Neural crest cell (in vitro differentiated cells): ENCODE measurements around the gene DYRK1A. TPM values are rescaled to one million over a fixed set of nuclear protein-coding genes. Genes with fewer than 3 reads are reported as not detected.

Experiments used
- DNase-seq: peaks from one replicate; pipeline ENCODE4 v3.0.0; 2021; ENCODE audit warnings: low read depth, mixed read lengths, low spot score
- H3K27ac Mint-ChIP-seq: one replicate; pipeline ENCODE4 v1.8.0; 2021; ENCODE audit warnings: mild to moderate bottlenecking, mixed read lengths; ENCODE audit not compliant: unreplicated experiment
- H3K27me3 Mint-ChIP-seq: 2 replicates; pipeline ENCODE4 v1.8.0; 2021; ENCODE audit warnings: low read depth, mild to moderate bottlenecking, mixed read lengths
- H3K36me3 Mint-ChIP-seq: 2 replicates; pipeline ENCODE4 v1.8.0; 2021; ENCODE audit warnings: low read depth, mild to moderate bottlenecking, mixed read lengths
- H3K4me1 Mint-ChIP-seq: 2 replicates; pipeline ENCODE4 v1.8.0; 2021; ENCODE audit warnings: mixed read lengths
- H3K4me3 Mint-ChIP-seq: one replicate; pipeline ENCODE4 v1.8.0; 2021; ENCODE audit warnings: mild to moderate bottlenecking, mixed read lengths
- H3K9me3 Mint-ChIP-seq: 2 replicates; pipeline ENCODE4 v1.8.0; 2021; ENCODE audit warnings: mixed read lengths
- total RNA-seq: library from RNA; stranded (reverse); gene quantifications from 2 replicates; pipeline ENCODE4 v1.2.1, GENCODE V29; 2021
- TF ChIP-seq, protein P1 (sequence below): fragments of 200-600 bp; sonication (generic); conservative IDR thresholded peaks from 2 replicates; pipeline ENCODE4 v1.5.0; 2021; ENCODE audit warnings: antibody characterized with exemption, mild to moderate bottlenecking

DYRK1A gene
- total RNA-seq, 1 donor from 2014 or later: 77.0 TPM

DNA sequence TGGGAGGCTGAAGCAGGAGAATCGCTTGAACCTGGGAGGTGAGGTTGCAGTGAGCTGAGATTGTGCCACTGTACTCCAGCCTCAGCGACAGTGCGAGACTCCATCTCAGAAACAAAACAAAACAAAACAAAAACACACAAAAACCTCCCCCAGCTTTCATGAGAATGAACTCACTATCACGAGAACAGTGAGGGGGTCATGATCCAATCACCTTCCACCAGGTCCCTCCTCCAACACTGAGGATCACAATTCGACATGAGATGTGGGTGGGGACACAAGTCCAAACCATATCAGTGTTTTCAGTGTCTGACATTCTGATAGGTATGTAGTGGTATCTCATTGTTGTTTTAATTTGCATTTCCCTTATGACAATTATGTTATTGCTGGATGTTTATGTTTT, 31.5 kb upstream of the DYRK1A start:
- Mint-ChIP-seq H3K27me3 (no peaks in the 10 kb centered on the region), H3K4me3 (no peak overlapping the region), H3K36me3 (no peaks in the 10 kb centered on the region), H3K4me1 (peaks cover 11% of the 10 kb centered on the region), H3K9me3 (no peaks in the 10 kb centered on the region), H3K27ac (no peak overlapping the region)
- DNase-seq: no peak
- TF ChIP-seq, protein P1, sequence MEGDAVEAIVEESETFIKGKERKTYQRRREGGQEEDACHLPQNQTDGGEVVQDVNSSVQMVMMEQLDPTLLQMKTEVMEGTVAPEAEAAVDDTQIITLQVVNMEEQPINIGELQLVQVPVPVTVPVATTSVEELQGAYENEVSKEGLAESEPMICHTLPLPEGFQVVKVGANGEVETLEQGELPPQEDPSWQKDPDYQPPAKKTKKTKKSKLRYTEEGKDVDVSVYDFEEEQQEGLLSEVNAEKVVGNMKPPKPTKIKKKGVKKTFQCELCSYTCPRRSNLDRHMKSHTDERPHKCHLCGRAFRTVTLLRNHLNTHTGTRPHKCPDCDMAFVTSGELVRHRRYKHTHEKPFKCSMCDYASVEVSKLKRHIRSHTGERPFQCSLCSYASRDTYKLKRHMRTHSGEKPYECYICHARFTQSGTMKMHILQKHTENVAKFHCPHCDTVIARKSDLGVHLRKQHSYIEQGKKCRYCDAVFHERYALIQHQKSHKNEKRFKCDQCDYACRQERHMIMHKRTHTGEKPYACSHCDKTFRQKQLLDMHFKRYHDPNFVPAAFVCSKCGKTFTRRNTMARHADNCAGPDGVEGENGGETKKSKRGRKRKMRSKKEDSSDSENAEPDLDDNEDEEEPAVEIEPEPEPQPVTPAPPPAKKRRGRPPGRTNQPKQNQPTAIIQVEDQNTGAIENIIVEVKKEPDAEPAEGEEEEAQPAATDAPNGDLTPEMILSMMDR: no peak

DNA sequence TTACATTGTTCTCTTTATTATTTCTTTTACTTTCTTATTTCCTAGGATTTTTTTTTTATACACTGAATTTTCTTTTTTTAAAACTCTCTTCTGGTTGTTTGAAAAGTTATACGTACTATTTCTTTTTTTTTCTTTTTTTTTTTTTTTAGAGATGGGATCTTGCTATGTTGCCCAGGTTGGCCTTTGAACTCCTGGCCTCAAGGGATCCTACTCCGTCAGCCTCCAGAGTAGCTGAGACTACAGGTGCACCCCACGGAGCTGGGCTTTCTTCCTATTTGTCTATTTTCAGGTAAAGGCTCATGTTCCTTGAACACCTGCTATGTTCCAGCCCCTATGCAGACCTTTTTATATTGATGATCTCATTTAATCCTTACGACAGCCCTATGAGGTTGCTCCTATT, 29.4 kb upstream of the DYRK1A start:
- peaks cover 19% of the 10 kb centered on the region for H3K4me1 Mint-ChIP-seq
- TF ChIP-seq, protein P1: no peak
- no peak for DNase-seq
- H3K27me3 Mint-ChIP-seq: no peaks in the 10 kb centered on the region
- no peak overlapping the region for H3K4me3 Mint-ChIP-seq
- H3K27ac Mint-ChIP-seq: no peak overlapping the region
- no peaks in the 10 kb centered on the region for H3K9me3 Mint-ChIP-seq
- no peaks in the 10 kb centered on the region for H3K36me3 Mint-ChIP-seq

DNA sequence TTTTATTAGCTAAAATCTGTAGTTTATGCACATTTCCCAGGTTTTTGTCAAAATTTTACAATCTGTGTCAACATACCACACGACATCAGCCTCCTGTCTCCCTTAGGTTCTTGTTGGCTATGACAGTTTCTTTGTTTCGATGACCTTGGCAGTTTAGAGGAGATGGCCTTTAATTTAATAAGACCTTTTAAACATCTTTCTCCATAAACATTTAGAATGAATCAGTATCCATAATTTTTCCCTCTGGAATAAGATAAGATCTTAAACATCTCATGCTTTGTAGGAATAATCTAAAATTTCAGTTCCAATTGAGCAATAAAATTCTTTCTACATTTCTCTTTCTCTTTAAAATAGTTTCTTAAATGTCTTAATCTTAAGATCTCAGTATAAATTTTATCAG, 28.7 kb upstream of the DYRK1A start:
- Mint-ChIP-seq H3K27me3 (no peaks in the 10 kb centered on the region), H3K9me3 (no peaks in the 10 kb centered on the region), H3K4me3 (no peak overlapping the region), H3K36me3 (no peaks in the 10 kb centered on the region), H3K4me1 (peaks cover 19% of the 10 kb centered on the region), H3K27ac (no peak overlapping the region)
- no peak for DNase-seq
- TF ChIP-seq, protein P1: no peak

DNA sequence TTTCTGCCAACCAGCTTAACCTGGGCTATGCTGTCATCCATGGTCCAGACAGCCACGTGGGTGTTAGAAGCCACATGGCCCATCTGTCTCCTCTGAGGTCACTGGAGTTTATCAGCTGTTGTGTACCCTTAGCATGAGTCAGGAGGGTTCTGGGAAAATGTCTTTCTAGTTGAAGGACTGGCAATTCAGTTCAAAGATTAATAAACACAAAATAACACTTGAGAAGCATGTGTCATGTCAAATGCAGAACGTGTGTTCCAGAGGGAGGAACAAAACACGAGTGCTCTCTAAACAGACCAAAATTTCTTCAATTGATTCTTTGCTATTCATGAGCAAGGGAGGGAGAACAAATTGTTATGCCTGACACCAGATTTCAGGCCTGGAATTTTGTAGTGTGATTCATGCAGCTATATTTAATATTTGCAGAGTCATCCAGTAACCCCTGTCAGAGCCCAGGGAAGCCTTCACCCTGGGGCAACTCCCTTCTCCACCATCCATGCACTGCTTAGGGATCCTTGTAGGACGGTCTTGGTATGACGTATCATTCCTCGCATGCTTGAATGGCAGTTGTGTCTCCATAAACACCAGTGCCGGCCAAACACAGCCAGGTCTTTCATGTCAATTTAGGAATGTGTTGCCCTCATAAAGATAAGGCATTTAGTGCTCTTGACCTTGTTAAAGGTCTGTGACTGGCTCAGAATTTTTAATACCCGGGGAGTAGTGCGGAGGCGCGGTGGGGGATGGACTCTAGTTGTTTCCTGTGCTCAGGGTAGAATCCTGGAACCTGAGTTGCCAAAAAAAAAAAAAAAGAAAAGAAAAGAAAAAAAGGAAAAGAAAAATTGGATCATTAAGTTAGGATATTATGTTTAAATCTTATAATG, 27.7 kb upstream of the DYRK1A start:
- H3K4me1 Mint-ChIP-seq: peaks cover 19% of the 10 kb centered on the region
- H3K4me3 Mint-ChIP-seq: no peak overlapping the region
- no peaks in the 10 kb centered on the region for H3K27me3 Mint-ChIP-seq
- DNase-seq: no peak
- H3K27ac Mint-ChIP-seq: peak overlapping the region; percentile 13
- TF ChIP-seq, protein P1: no peak
- H3K36me3 Mint-ChIP-seq: no peaks in the 10 kb centered on the region
- H3K9me3 Mint-ChIP-seq: no peaks in the 10 kb centered on the region

DNA sequence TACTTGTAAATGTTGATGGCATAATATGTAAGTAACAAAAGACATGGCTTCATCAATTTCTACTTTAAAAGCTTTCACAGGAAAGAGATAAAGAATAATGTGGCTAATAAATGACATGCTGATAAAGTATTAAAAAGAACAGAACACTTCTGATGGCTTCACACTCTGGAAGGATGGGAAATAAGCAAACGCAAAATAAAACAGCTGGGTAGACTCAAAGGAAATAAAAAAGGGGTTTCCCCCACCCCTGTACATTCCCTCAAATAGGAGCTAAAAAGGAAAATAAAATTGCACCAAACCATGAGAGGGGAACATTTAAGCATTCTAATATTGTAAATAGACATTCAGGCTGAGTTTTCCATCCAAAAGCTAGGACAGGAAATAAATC, 27.0 kb upstream of the DYRK1A start:
- no peak for DNase-seq
- no peak overlapping the region for H3K27ac Mint-ChIP-seq
- H3K36me3 Mint-ChIP-seq: no peaks in the 10 kb centered on the region

More for the DNA sequence above, 27.0 kb upstream of the DYRK1A start:
- Mint-ChIP-seq H3K4me3 (no peak overlapping the region), H3K9me3 (no peaks in the 10 kb centered on the region), H3K4me1 (peaks cover 19% of the 10 kb centered on the region), H3K27me3 (no peaks in the 10 kb centered on the region)
- TF ChIP-seq, protein P1: no peak
